Thyroid gland (tissue), 4 donors: ENCODE measurements around the gene PHF14. TPM values are rescaled to one million over a fixed set of nuclear protein-coding genes. Genes with fewer than 3 reads are reported as not detected.

Source experiments
- DNase-seq, 2 donors: peaks; one replicate each; pipeline ENCODE4 v3.0.0-alpha.2; 2019
- H3K27ac ChIP-seq, 3 donors: fragments of 200-600 bp; sonication (generic); 1 replicate in 2 of 3; 2 replicates in 1 of 3; pipeline ENCODE4 v1.5.1; 2016 to 2019; ENCODE audit warnings: mild to moderate bottlenecking in 1 of 3, moderate library complexity in 1 of 3
- H3K27me3 ChIP-seq: fragments of 200-600 bp; sonication (generic); one replicate; pipeline ENCODE4 v1.5.1; 2019
- H3K36me3 ChIP-seq, 2 donors: fragments of 200-600 bp; sonication (generic); one replicate each; pipeline ENCODE4 v1.5.1; 2016 to 2019
- H3K4me1 ChIP-seq, 2 donors: fragments of 200-600 bp; sonication (generic); one replicate each; pipeline ENCODE4 v1.5.1; 2017 to 2019
- H3K4me3 ChIP-seq, 3 donors: fragments of 200-600 bp; sonication (generic); replicated peaks in 1 of 3; 1 replicate in 2 of 3; 2 replicates in 1 of 3; pipeline ENCODE4 v1.5.1; 2016; ENCODE audit warnings: mild to moderate bottlenecking in 1 of 3
- H3K9me3 ChIP-seq: fragments of 200-600 bp; sonication (generic); one replicate; pipeline ENCODE4 v1.5.1; 2017
- POLR2A ChIP-seq, 2 donors: fragments of 450-650 bp; IDR thresholded peaks; one replicate each; pipeline ENCODE4 v1.6.1; 2017; ENCODE audit warnings: antibody characterized with exemption in 2 of 2, mild to moderate bottlenecking in 2 of 2, moderate library complexity in 1 of 2
- WGBS, 2 donors: methylation state at CpG; one replicate each; pipeline ENCODE4 v1.1.5; 2017; 5-methylcytosine and 5-hydroxymethylcytosine counted together
- intact Hi-C: fragments of 100-400 bp; cut with DNase I; formaldehyde crosslinking; loops from one replicate; pipeline ENCODE4 v1.15.1; 2023
- total RNA-seq, 4 donors: library from RNA; depleted of rRNA; stranded (reverse); fragments of >200 nt; gene quantifications; one replicate each; pipeline ENCODE4 v1.2.3, GENCODE V29; 2016
- TF ChIP-seq, protein P1 (sequence below), 6 experiments: fragments of 200-600 bp in 3 of 6; fragments of 450-650 bp in 3 of 6; sonication (generic) in 3 of 6; IDR thresholded peaks; one replicate each; pipeline ENCODE4 v1.5.1; 2016 to 2019; ENCODE audit warnings: antibody characterized with exemption in 6 of 6, mild to moderate bottlenecking in 2 of 6, inconsistent platforms in 1 of 6, moderate library complexity in 1 of 6

PHF14 gene
- total RNA-seq, 4 donors from 2014 or later: 30.9 to 46.3 (median 36.8) TPM

DNA sequence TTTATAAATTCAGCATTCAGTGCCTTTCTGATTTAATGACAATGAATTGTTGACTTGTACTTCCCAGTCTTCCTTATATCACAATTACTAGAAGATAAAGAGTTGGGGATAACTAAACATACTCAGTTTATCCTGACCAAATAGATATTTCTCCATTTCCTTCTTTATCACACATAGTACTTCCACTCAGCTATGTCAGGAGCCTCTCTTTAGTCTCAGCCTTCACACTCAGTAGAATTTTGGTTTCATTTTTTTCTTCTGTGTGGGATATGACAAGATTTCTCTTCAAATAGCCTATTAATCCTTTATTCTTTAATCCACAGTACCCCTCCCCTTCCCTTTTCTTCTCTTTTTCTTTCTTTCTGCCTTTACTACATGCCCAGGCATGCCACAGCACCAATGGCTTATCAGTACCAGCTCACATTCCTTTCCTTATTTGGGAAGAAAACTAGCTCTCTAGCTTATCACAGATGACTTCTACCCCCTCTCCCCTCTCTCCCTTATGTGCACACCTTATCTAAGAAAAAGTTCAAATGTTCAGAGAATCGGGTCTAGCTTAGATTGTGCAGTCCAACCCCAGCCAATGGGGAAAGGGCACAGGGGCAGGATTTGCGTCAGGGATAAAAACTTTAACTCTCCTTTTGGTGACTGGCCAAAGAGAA is 109.0 kb downstream of the PHF14 start:
- TF ChIP-seq, protein P1, sequence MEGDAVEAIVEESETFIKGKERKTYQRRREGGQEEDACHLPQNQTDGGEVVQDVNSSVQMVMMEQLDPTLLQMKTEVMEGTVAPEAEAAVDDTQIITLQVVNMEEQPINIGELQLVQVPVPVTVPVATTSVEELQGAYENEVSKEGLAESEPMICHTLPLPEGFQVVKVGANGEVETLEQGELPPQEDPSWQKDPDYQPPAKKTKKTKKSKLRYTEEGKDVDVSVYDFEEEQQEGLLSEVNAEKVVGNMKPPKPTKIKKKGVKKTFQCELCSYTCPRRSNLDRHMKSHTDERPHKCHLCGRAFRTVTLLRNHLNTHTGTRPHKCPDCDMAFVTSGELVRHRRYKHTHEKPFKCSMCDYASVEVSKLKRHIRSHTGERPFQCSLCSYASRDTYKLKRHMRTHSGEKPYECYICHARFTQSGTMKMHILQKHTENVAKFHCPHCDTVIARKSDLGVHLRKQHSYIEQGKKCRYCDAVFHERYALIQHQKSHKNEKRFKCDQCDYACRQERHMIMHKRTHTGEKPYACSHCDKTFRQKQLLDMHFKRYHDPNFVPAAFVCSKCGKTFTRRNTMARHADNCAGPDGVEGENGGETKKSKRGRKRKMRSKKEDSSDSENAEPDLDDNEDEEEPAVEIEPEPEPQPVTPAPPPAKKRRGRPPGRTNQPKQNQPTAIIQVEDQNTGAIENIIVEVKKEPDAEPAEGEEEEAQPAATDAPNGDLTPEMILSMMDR (IDR thresholded peaks at IDR 0.05): no peak
- no peak for TF ChIP-seq POLR2A (IDR thresholded peaks at IDR 0.05)
- Histone ChIP-seq H3K27me3 (no peaks in the 10 kb centered on the region), H3K4me1 (no peaks in the 10 kb centered on the region), H3K9me3 (no peaks in the 10 kb centered on the region), H3K36me3 (no peaks in the 10 kb centered on the region), H3K27ac (no peak overlapping the region), H3K4me3 (no peak overlapping the region)
- DNase-seq: no peak
- 93 to 94% methylated on average over 2 of the region's 2 CpGs for WGBS, 2 donors
- intact Hi-C loops: no loop called here

DNA sequence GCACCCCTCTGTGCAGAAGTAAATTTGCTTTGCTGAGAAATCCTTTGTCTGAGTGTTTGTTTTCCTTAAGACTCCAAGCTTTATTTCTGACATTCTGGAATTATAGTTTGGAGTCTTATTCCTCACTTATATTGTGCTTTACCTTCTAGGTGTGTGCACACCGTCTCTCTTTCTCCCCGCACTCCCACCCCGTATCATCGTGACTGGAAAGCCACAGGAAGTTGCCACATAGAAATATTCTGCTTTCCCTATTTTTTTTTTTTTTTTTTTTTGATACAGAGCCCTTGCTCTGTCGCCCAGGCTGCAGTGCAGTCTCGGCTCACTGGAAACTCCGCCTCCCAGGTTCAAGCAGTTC is 109.5 kb downstream of the PHF14 start:
- TF ChIP-seq POLR2A (IDR thresholded peaks at IDR 0.05): no peak
- TF ChIP-seq, protein P1 (IDR thresholded peaks at IDR 0.05): no peak
- intact Hi-C loops: no loop called here
- Histone ChIP-seq H3K9me3 (no peaks in the 10 kb centered on the region), H3K4me1 (no peaks in the 10 kb centered on the region), H3K36me3 (no peaks in the 10 kb centered on the region), H3K27me3 (no peaks in the 10 kb centered on the region), H3K4me3 (no peak overlapping the region), H3K27ac (no peak overlapping the region)
- WGBS, 2 donors: 89 to 99% methylated on average over 7 of the region's 7 CpGs
- DNase-seq: no peak

DNA sequence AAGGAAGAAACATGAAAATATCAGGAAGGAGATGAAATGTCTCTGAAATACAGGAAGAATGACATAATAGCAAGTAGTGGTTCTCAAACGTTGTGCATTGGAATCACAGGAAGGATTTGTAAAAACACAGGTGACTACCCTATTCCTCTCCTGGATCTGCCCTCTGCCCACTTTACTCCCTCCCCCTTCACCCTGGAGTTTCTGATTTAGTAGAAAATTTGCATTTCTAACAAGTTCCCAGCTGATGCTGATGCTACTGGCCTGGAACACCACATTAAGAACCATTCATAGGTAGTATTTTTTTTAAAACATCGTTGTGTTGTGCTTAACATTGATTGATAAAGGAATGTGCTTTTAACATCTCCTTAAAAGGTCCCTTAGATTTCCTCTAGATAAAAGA is 130.9 kb downstream of the PHF14 start:
- Histone ChIP-seq H3K27me3 (no peaks in the 10 kb centered on the region), H3K4me1 (no peaks in the 10 kb centered on the region), H3K27ac (no peak overlapping the region), H3K9me3 (no peaks in the 10 kb centered on the region), H3K4me3 (no peak overlapping the region), H3K36me3 (no peaks in the 10 kb centered on the region)
- no peak for DNase-seq
- intact Hi-C loops: no loop called here
- TF ChIP-seq POLR2A (IDR thresholded peaks at IDR 0.05): no peak
- TF ChIP-seq, protein P1 (IDR thresholded peaks at IDR 0.05): no peak
- WGBS, 2 donors: 48 to 49% methylated on average over 2 of the region's 2 CpGs

DNA sequence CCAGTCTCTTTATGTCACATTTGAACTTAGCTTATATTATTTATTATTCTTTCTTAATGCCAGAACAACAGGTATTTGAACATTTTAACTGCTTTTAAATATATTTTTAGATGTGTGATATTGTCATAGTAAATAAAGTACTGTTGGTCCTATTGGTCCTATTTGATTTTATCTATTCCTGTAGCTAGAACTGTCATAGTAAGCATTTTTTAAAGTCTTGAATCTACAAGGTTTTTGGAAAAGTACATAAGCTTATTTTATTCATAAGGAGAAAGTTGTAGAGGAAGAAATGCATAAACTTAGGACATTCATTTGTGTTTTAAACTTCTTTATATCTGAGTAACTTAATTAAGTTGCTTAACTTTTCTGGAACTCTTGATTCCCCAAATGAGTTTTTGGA is 136.0 kb downstream of the PHF14 start:
- intact Hi-C loops: no loop called here
- no peak for DNase-seq
- no peaks in the 10 kb centered on the region for H3K4me1 ChIP-seq

DNA sequence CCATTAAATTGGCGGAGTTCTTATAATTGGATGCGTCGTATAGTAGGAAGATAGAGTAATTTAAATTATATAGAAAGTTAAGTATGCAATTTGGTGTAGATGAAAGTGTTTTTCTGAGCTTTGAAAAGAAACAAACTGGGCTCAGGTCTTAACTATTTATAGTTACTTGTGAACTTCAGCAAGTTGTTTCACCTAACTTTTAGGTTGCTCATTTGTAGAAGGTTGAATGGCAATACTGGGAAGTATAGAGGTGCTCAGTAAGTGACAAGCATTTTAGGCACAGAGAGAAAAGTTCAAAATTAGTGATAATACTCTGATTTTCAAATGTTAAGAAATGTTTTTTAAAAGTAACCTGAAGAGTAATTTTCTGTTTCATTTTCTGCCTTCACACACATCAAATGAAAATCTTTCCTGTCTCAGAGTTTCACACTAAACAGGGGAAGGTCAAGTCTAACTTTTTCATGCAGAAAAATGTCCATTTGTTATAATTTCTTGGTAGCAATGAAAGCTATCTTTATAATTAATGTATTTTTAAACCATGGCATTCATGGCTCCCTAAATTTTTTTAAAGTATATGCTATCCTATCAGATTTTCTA is 146.5 kb downstream of the PHF14 start:
- no peak for DNase-seq
- WGBS, 2 donors: 97 to 98% methylated on average over 3 of the region's 3 CpGs
- H3K27me3 ChIP-seq: no peaks in the 10 kb centered on the region
- intact Hi-C loops: no loop called here
- H3K4me1 ChIP-seq: peaks cover 0 to 3% of the 10 kb centered on the region in 2 donors
- no peaks in the 10 kb centered on the region for H3K36me3 ChIP-seq
- no peak overlapping the region for H3K4me3 ChIP-seq
- H3K27ac ChIP-seq: no peak overlapping the region
- no peaks in the 10 kb centered on the region for H3K9me3 ChIP-seq
- no peak for TF ChIP-seq POLR2A (IDR thresholded peaks at IDR 0.05)
- TF ChIP-seq, protein P1 (IDR thresholded peaks at IDR 0.05): no peak

More for the DNA sequence above, 136.0 kb downstream of the PHF14 start:
- no peak for TF ChIP-seq POLR2A (IDR thresholded peaks at IDR 0.05)
- TF ChIP-seq, protein P1 (IDR thresholded peaks at IDR 0.05): no peak
- Histone ChIP-seq H3K9me3 (no peaks in the 10 kb centered on the region), H3K36me3 (no peaks in the 10 kb centered on the region), H3K27ac (no peak overlapping the region), H3K4me3 (no peak overlapping the region), H3K27me3 (no peaks in the 10 kb centered on the region)
